Neuronal stem cell (in vitro differentiated cells): ENCODE data around the gene KMT2C.

Experiments
- DNase-seq: peaks from one replicate; pipeline ENCODE4 v3.0.0-alpha.2; 2013; ENCODE audit warnings: low spot score
- H2AFZ ChIP-seq: one replicate; pipeline ENCODE4 v1.6.1; 2013; ENCODE audit warnings: mild to moderate bottlenecking, low read length, inconsistent platforms
- H2AK5ac ChIP-seq: 2 replicates; pipeline ENCODE4 v1.6.1; 2013; ENCODE audit warnings: low read depth, mild to moderate bottlenecking, inconsistent platforms, low read length, moderate library complexity, mixed read lengths
- H2BK120ac ChIP-seq: 2 replicates; pipeline ENCODE4 v1.6.1; 2013; ENCODE audit warnings: low read depth, mild to moderate bottlenecking, inconsistent platforms, low read length, moderate library complexity, mixed read lengths
- H2BK12ac ChIP-seq: one replicate; pipeline ENCODE4 v1.6.1; 2013; ENCODE audit warnings: low read length, inconsistent platforms
- H2BK15ac ChIP-seq: 2 replicates; pipeline ENCODE4 v1.6.1; 2013; ENCODE audit warnings: mild to moderate bottlenecking, low read length, inconsistent platforms, mixed read lengths
- H2BK5ac ChIP-seq: one replicate; pipeline ENCODE4 v1.6.1; 2013; ENCODE audit warnings: inconsistent platforms, mild to moderate bottlenecking, low read length, moderate library complexity
- H3K14ac ChIP-seq: one replicate; pipeline ENCODE4 v1.6.1; 2013; ENCODE audit warnings: low read length, inconsistent platforms
- H3K18ac ChIP-seq: 2 replicates; pipeline ENCODE4 v1.6.1; 2013; ENCODE audit warnings: low read length, inconsistent platforms
- H3K23ac ChIP-seq: 2 replicates; pipeline ENCODE4 v1.6.1; 2013; ENCODE audit warnings: low read depth, mild to moderate bottlenecking, mixed read lengths, low read length, inconsistent platforms; ENCODE audit not compliant: poor library complexity
- H3K27ac ChIP-seq: replicated peaks from 3 replicates; pipeline ENCODE4 v1.5.1; 2013; ENCODE audit warnings: low read length, inconsistent platforms
- H3K27me3 ChIP-seq, 3 experiments: 2 replicates each; pipeline ENCODE4 v1.6.1; 2013; ENCODE audit warnings: low read length in 3 of 3, mild to moderate bottlenecking in 2 of 3, inconsistent platforms in 1 of 3, low read depth in 1 of 3, mixed read lengths in 1 of 3, moderate library complexity in 1 of 3; ENCODE audit not compliant: control insufficient read depth in 3 of 3, insufficient read depth in 3 of 3
- H3K36me3 ChIP-seq, 2 donors: replicated peaks in 1 of 2; 2 replicates each; pipeline ENCODE4 v1.6.1; 2013; ENCODE audit warnings: low read length in 2 of 2; ENCODE audit not compliant: control insufficient read depth in 2 of 2, insufficient read depth in 2 of 2
- H3K4ac ChIP-seq: 2 replicates; pipeline ENCODE4 v1.6.1; 2013; ENCODE audit warnings: inconsistent platforms, mild to moderate bottlenecking, low read length, moderate library complexity
- H3K4me1 ChIP-seq, 2 donors: 1 replicate in 1 of 2; 2 replicates in 1 of 2; pipeline ENCODE4 v1.6.1; 2013; ENCODE audit warnings: low read length in 2 of 2, low read depth in 1 of 2; ENCODE audit not compliant: control insufficient read depth in 2 of 2, insufficient read depth in 1 of 2
- H3K4me2 ChIP-seq: one replicate; pipeline ENCODE4 v1.6.1; 2013; ENCODE audit warnings: mild to moderate bottlenecking, low read length, inconsistent platforms; ENCODE audit not compliant: insufficient read depth, poor library complexity, severe bottlenecking
- H3K4me3 ChIP-seq, 2 donors: 2 replicates each; pipeline ENCODE4 v1.5.1; 2013; ENCODE audit warnings: low read length in 2 of 2, mild to moderate bottlenecking in 2 of 2, inconsistent platforms in 1 of 2, moderate library complexity in 1 of 2
- H3K79me1 ChIP-seq: one replicate; pipeline ENCODE4 v1.6.1; 2013; ENCODE audit warnings: low read depth, mild to moderate bottlenecking, inconsistent platforms, low read length, moderate library complexity
- H3K9ac ChIP-seq: one replicate; pipeline ENCODE4 v1.6.1; 2013; ENCODE audit warnings: mild to moderate bottlenecking, low read depth, low read length, inconsistent platforms; ENCODE audit not compliant: poor library complexity
- H3K9me3 ChIP-seq, 2 donors: replicated peaks in 1 of 2; 2 replicates each; pipeline versions ENCODE3 to v1.6.1; 2013; ENCODE audit warnings: low read length in 2 of 2, mild to moderate bottlenecking in 2 of 2, inconsistent platforms in 1 of 2, low read depth in 1 of 2, mixed read lengths in 1 of 2, moderate library complexity in 1 of 2; ENCODE audit not compliant: control insufficient read depth in 2 of 2, insufficient read depth in 1 of 2
- H4K8ac ChIP-seq: one replicate; pipeline ENCODE4 v1.6.1; 2013; ENCODE audit warnings: low read depth, mild to moderate bottlenecking, inconsistent platforms, low read length, moderate library complexity
- H4K91ac ChIP-seq: one replicate; pipeline ENCODE4 v1.6.1; 2013; ENCODE audit warnings: low read length, low read depth, mild to moderate bottlenecking, inconsistent platforms; ENCODE audit not compliant: poor library complexity
- WGBS, 2 donors: extraction: QIAGEN DNeasy Blood & Tissue Kit; methylation state at CpG; one replicate each; pipeline ENCODE4 v1.1.7; 2013; ENCODE audit warnings: missing lambda C conversion rate in 2 of 2, mixed read lengths in 1 of 2; ENCODE audit not compliant: insufficient read length in 2 of 2, insufficient replicate concordance in 1 of 2; ENCODE audit errors: extremely low coverage in 2 of 2; 5-methylcytosine and 5-hydroxymethylcytosine counted together

Gene KMT2C

GRCh38 chr7:152333134-152333533 is 102.7 kb downstream of the KMT2C start:
- Histone ChIP-seq H3K36me3 (peaks cover 0 to 25% of the 10 kb centered on the region in 2 donors), H3K23ac (no peak overlapping the region), H3K18ac (no peak overlapping the region), H3K79me1 (peaks cover 2% of the 10 kb centered on the region), H4K8ac (no peak overlapping the region), H3K14ac (no peak overlapping the region), H2AFZ (no peak overlapping the region), H3K27ac (no peak overlapping the region), H4K91ac (no peak overlapping the region), H2AK5ac (no peak overlapping the region), H3K4ac (no peak overlapping the region), H3K27me3 (no peaks in the 10 kb centered on the region), H3K4me2 (no peak overlapping the region), H2BK120ac (no peak overlapping the region), H2BK12ac (no peak overlapping the region), H2BK5ac (no peak overlapping the region), H3K4me1 (no peaks in the 10 kb centered on the region), H2BK15ac (no peak overlapping the region), H3K4me3 (no peak overlapping the region), H3K9ac (no peak overlapping the region), H3K9me3 (no peaks in the 10 kb centered on the region)
- no peak for DNase-seq
- no CpG with 5 or more reads among the region's 2 CpGs for WGBS, 2 donors

GRCh38 chr7:152330827-152331226 is 105.0 kb downstream of the KMT2C start:
- H3K23ac ChIP-seq: no peak overlapping the region
- no peak overlapping the region for H4K8ac ChIP-seq
- no peak overlapping the region for H4K91ac ChIP-seq
- no peak overlapping the region for H3K18ac ChIP-seq
- no peaks in the 10 kb centered on the region for H3K27me3 ChIP-seq
- no peak overlapping the region for H3K4me3 ChIP-seq
- H2BK15ac ChIP-seq: no peak overlapping the region
- H2BK120ac ChIP-seq: no peak overlapping the region
- no peak overlapping the region for H3K27ac ChIP-seq
- no peak for DNase-seq
- H2AK5ac ChIP-seq: no peak overlapping the region
- no peak overlapping the region for H2AFZ ChIP-seq
- H2BK5ac ChIP-seq: no peak overlapping the region
- no peak overlapping the region for H3K14ac ChIP-seq
- no peaks in the 10 kb centered on the region for H3K4me1 ChIP-seq
- peaks cover 0 to 2% of the 10 kb centered on the region in 2 donors for H3K9me3 ChIP-seq
- no peak overlapping the region for H3K9ac ChIP-seq
- peaks cover 2% of the 10 kb centered on the region for H3K79me1 ChIP-seq
- no CpG with 5 or more reads among the region's 2 CpGs for WGBS, 2 donors
- H2BK12ac ChIP-seq: no peak overlapping the region
- peaks cover 2 to 41% of the 10 kb centered on the region in 2 donors for H3K36me3 ChIP-seq
- H3K4me2 ChIP-seq: no peak overlapping the region
- no peak overlapping the region for H3K4ac ChIP-seq

- H3K79me1 ChIP-seq: peaks cover 2% of the 10 kb centered on the region
- H3K36me3 ChIP-seq: peaks cover 2 to 49% of the 10 kb centered on the region in 2 donors
- H2BK5ac ChIP-seq: no peak overlapping the region
- H2AK5ac ChIP-seq: no peak overlapping the region
- no peak overlapping the region for H4K8ac ChIP-seq
- no peak overlapping the region for H3K4me2 ChIP-seq
- no peak for DNase-seq
- H3K27ac ChIP-seq: no peak overlapping the region
- no peak overlapping the region for H2BK120ac ChIP-seq
- no peak overlapping the region for H3K18ac ChIP-seq
- 95% methylated on average over 1 of the region's 2 CpGs; no CpG with 5 or more reads in 1 of the 2 donors for WGBS, 2 donors
- H2AFZ ChIP-seq: no peak overlapping the region
- peaks cover 0 to 2% of the 10 kb centered on the region in 2 donors for H3K9me3 ChIP-seq
- H2BK12ac ChIP-seq: no peak overlapping the region
- H3K9ac ChIP-seq: no peak overlapping the region
- no peak overlapping the region for H3K4ac ChIP-seq
- H3K4me1 ChIP-seq: no peaks in the 10 kb centered on the region
- H3K4me3 ChIP-seq: no peak overlapping the region
- no peak overlapping the region for H2BK15ac ChIP-seq
- no peak overlapping the region for H4K91ac ChIP-seq
- H3K23ac ChIP-seq: no peak overlapping the region
- no peaks in the 10 kb centered on the region for H3K27me3 ChIP-seq
- no peak overlapping the region for H3K14ac ChIP-seq
Observed at GRCh38 chr7:152329469-152329868, 106.3 kb downstream of the KMT2C start.

GRCh38 chr7:152328234-152328633 is 107.6 kb downstream of the KMT2C start:
- Histone ChIP-seq H3K4me1 (no peaks in the 10 kb centered on the region), H4K91ac (no peak overlapping the region), H3K9me3 (peaks cover 2% of the 10 kb centered on the region in 2 donors), H2AK5ac (no peak overlapping the region), H3K4me3 (no peak overlapping the region), H3K14ac (no peak overlapping the region), H2BK12ac (no peak overlapping the region), H3K9ac (no peak overlapping the region), H2BK5ac (no peak overlapping the region), H3K4ac (no peak overlapping the region), H3K23ac (no peak overlapping the region), H3K36me3 (peaks cover 2 to 51% of the 10 kb centered on the region in 2 donors), H2BK15ac (no peak overlapping the region), H3K27ac (no peak overlapping the region), H2AFZ (no peak overlapping the region), H3K27me3 (no peaks in the 10 kb centered on the region), H3K18ac (no peak overlapping the region), H3K79me1 (peaks cover 2% of the 10 kb centered on the region), H4K8ac (no peak overlapping the region), H3K4me2 (no peak overlapping the region), H2BK120ac (no peak overlapping the region)
- DNase-seq: no peak
- no CpG with 5 or more reads among the region's 1 CpG for WGBS, 2 donors
